NCI-H2107 treated with DMSO at 0.1 percent for 48 hours (cell line): ENCODE data around the gene IQSEC1.
A peak's percentile ranks its signal among the peaks of the same experiment; 100 is the strongest.

Source experiments
- DNase-seq: peaks from one replicate; lab custom pipeline; 2025; ENCODE audit not compliant: unreplicated experiment; lab: John Stamatoyannopoulos, UW

IQSEC1 gene

GRCh38 chr3:13031621-13032020 lies 41.6 kb downstream of the IQSEC1 start:
- no peak for DNase-seq

- no peak for DNase-seq
These were observed 42.5 kb downstream of the IQSEC1 start for GRCh38 chr3:13030684-13031083.

- no peak for DNase-seq
These were observed 45.0 kb downstream of the IQSEC1 start for GRCh38 chr3:13028010-13028821.

GRCh38 chr3:13027154-13027553 lies 46.1 kb downstream of the IQSEC1 start:
- no peak for DNase-seq

GRCh38 chr3:13026534-13026933 lies 46.7 kb downstream of the IQSEC1 start:
- DNase-seq = no peak

- DNase-seq = no peak
These were observed 47.3 kb downstream of the IQSEC1 start for GRCh38 chr3:13025778-13026518.

- DNase-seq = no peak
These were observed 48.1 kb downstream of the IQSEC1 start for GRCh38 chr3:13025090-13025489.

- no peak for DNase-seq
These were observed 48.5 kb downstream of the IQSEC1 start for GRCh38 chr3:13024765-13025065.

- no peak for DNase-seq
These were observed 49.1 kb downstream of the IQSEC1 start for GRCh38 chr3:13023971-13024764.

GRCh38 chr3:13023235-13023970 lies 49.8 kb downstream of the IQSEC1 start:
- DNase-seq = no peak

GRCh38 chr3:13022348-13023234 lies 50.6 kb downstream of the IQSEC1 start:
- peak; percentile 26 for DNase-seq

GRCh38 chr3:13021141-13022114 lies 51.8 kb downstream of the IQSEC1 start:
- peak; percentile 31 for DNase-seq

GRCh38 chr3:13020159-13020750 lies 53.0 kb downstream of the IQSEC1 start:
- no peak for DNase-seq

GRCh38 chr3:13019243-13020095 lies 53.8 kb downstream of the IQSEC1 start:
- DNase-seq = no peak

GRCh38 chr3:13018561-13019242 lies 54.5 kb downstream of the IQSEC1 start:
- no peak for DNase-seq

- DNase-seq = peak; percentile 14
These were observed 55.2 kb downstream of the IQSEC1 start for GRCh38 chr3:13018043-13018451.
